ENCODE data around the gene CEP41.
A peak's percentile ranks its signal among the peaks of the same experiment; 100 is the strongest.

Gene CEP41, protein sequence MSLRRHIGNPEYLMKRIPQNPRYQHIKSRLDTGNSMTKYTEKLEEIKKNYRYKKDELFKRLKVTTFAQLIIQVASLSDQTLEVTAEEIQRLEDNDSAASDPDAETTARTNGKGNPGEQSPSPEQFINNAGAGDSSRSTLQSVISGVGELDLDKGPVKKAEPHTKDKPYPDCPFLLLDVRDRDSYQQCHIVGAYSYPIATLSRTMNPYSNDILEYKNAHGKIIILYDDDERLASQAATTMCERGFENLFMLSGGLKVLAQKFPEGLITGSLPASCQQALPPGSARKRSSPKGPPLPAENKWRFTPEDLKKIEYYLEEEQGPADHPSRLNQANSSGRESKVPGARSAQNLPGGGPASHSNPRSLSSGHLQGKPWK

DNA sequence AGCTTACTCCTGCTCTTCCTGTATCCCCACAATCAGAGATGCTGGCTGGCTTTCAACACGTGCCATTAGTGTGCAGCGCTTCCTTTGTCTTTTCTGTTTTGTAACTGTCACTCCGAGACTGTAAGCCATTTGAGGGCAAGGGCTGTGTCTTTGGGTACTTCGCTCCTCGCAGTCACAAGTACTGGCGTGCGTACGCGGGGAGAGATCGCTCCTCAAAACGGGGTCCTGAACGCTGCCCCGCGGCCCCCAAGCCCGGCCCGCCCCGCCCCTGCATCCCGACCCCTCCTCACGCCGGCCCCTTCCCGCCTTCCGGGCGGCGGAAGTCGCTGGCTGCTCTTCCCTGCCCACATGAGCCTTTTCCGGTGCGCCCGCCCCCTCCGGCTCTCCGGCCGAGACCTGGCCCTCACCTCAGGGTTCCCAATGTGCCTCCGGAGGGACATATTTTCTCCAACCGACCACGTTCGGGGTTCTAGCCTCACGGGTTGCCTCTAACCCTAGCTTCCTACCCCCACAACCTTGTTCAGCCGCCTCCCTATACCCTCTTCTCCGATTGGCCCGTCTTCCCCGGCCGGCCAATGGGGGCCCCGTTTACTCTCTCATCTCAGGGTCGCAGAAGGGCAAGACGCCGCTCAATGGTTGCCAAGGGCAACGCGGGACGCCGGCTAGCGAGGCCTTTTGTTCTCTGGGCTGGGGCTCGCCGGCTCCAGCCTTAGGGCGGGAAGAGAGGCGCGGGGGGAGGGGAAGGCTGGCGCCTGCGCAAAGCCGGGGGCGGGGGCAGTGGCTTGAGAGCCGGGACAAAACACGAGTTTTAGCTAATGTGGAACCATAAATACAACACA is at the start of gene CEP41:
Gene CEP41 (minus strand): TSS at position 490 of the 839 bp plus-strand sequence. CDS start 50 bp downstream, at position 440.
- DNase-seq (ENCODE audit: low read depth) = peak; percentile 77

DNA sequence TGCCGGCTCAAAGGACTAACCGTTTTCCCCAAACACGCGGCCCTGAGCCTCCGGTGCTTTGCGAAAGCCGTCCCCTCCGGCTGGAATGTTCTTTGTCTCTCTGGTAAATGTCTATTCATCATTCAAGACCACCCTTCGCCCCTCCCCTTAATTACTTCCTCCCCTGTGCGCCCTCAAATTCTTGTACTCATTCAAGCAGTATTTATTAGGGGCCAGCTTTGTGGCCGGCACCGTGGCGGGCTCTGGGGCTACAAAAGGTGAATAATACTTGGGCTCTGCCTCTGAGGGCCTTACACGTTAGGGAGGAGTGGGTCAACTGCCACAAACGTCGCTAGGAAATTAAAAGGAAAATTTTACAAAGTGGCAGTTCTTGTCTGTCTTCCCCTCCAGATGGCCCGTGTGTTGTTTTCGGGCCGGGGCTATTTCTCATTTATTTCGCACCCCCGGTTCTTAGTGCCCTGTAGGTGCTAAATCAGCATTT is 49.5 kb upstream of the CEP41 start:
- DNase-seq (ENCODE audit: low read depth) = no peak

DNA sequence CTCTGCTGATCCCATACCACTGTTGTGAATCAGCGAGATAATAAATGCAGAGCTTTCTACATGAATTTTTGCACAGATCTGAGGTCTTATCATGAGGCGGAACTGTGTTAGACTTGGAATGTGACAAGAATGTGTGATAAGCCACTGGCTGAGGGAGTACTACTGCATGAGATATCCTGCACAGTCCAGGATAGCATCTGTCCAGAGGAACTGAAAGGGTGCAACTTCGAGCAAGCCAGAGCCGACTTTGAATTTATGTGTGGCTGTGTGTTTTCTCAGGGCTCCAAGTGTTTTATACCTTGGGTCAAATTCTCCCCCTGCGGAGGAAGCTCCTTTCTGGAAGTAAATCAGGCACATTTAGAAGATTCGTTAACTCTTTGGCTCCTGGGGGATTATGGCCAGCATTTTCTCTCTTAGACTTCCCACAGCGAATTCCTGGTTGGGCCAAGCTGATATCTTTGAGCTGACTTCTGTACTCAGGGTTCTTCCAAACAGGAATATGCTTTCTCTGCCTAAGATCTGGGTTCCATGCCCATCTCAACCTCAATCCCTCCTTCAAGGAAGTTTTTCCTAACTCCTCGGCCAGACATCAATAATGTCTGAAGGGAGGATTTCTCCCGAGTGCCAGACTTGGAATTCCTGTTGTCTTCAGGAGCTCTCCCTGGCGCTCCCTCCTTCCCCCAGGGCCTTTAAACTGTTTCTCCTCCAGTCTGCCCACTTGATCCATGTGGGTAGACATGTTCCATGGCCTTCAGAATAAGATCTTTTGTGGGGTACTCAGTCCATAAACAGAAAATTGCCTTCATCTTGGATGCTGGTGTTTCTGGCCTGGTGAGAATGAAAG is 48.5 kb upstream of the CEP41 start:
- DNase-seq (ENCODE audit: low read depth) = no peak

DNA sequence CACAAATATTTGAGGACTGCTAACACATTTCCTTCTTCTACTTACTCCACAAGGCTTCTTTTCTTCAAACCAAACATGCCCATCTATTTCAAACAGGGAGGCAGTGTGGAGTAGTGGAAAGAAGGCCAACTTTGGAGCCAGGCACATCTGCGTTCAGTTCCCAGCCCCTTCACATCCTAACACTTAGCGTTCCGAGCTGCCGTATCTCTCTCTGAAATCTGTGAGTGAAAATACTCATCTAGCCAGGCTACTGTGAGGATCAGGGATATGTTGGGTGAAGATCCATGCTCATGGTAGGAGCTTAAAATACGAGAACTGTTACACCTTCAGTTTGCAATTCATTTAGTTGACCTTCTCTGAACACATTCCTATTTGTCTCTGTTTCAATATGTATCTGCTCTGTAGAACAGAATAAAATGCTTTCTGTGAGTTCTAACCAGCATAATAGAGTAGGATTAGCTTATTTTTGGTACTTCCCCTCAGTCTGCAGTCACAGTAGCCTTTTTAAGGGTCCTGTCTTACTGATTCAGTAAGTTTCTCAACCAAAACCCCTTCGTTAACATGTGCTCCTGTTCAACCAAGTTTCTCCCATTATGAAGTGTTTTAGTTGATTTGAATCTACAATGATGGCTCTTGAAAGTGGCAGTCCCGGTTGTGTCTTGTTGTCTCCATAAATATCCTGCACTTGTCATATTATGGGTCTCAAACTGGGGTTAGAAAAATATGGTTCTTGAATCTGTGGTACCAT is 47.8 kb upstream of the CEP41 start:
- DNase-seq (ENCODE audit: low read depth) = no peak

DNA sequence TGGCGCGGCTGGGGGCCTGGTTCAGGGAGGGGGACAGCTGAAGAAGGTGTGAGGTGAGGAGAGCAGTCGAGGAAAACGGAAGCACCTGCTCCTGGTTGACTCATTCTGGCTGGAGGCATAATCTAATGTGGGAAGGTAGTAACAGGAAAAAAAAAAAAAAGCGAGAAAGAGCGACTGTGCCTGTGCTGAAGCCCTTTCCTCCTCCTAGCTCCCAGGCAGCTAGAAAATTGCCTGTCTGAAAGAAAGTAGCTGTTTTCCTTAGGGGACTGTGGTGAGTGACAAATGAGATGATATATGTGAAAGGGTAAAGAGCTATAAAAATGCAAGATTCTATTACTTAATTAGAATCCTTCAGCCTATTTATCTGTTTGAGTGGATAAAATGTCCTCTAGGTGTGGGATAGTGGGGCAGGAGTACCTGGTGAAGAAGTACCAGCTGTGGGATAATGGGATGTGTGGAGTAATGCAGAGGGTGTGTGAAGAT is 46.2 kb upstream of the CEP41 start:
- DNase-seq (ENCODE audit: low read depth) = no peak

DNA sequence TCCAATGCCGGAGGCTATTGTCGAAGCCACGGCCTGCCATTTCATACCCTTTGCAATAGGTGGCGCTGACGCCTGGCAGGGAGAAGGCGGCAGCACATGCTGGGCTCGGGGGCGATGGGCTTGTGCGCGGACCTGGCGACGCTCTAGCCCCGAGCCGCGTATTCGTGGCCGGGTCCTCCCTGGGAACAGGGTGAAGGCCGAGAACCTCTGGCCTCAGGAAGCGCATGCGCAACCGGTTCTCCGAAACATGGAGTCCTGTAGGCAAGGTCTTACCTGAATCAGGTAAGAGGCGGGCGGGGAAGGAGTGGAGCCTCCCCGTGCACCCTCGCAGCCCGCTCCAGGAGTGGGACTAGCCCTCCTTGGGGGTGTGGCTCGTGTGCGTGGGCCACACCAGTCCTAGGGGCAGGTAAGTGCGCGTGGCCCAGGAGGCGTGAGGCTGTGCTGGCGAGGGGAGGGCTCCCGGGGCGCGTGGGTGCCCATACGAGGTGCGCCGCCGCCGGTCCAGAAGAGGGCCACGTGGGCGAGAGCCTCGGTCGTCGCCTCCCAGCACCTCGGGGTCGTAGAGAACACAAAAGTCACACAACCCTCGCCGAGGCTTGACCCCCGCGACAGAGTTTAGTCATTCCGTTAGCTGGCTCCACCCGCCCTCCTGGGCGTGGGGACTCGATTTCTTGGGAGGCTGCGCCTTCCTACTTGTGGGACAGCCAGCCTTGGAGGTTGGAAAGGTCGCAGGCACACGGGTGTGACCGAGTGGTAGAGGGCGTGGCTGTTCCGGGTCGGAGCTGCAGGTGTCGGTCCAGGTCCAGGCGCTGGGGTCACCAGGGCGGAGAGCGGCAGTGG is 45.5 kb upstream of the CEP41 start:
- DNase-seq (ENCODE audit: low read depth) = no peak

DNA sequence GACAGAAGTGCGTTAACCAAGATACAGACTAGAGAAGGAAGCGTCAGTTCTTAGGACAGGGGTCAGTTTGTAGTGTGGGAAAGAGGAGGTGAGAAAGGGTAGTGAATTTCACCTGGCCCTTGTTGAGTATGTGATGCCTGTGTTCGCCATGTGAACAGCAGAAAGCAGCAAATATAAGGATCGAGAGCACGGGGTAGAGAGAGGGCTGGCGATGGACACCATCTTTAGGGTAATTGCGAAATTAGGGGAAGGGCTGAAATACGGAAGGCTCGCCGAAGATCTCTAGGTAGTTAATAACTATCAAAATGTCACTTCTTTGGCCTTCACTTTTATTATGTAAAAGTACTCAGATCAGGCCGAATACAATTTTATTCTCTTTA is 44.9 kb upstream of the CEP41 start:
- DNase-seq (ENCODE audit: low read depth) = no peak

DNA sequence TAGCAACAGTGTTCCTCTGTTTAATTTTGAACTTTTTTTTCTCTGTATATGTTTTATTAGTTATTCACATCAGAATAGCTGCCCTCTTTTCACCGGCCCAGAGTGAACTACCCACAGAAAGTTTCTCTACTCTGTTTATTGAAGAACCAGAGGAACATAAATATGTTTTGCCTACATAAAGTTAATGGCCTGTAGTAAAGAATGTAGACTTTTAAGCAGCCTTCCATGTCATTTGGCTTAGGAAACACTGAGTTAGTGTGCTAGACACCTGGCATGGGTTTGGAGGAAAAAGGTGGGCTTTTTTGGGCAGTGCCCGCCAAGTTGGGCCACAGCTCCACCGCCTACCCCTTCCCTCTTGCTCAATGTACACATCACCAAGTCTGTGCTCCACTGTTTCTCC is 42.2 kb upstream of the CEP41 start:
- no peak for DNase-seq (ENCODE audit: low read depth)

DNA sequence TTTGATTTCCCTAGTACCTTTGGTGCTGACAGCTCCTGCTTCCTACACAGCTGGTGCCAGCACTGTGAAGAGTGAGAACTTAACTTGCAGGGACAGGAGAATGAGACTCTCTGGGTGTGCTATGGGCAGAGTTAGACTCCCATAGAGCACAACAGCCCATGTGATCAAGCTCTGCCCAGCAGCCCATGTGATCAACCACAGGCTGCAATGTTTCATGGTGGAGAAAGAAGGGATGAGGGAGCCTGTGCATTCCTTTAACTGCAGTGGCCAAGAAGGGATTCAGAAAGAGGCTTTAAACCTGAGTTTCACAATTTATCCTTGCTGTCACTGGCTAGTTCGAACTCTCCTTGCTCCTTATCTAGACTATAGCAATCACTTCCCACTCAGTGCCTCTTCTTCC is 41.1 kb upstream of the CEP41 start:
- DNase-seq (ENCODE audit: low read depth) = no peak

DNA sequence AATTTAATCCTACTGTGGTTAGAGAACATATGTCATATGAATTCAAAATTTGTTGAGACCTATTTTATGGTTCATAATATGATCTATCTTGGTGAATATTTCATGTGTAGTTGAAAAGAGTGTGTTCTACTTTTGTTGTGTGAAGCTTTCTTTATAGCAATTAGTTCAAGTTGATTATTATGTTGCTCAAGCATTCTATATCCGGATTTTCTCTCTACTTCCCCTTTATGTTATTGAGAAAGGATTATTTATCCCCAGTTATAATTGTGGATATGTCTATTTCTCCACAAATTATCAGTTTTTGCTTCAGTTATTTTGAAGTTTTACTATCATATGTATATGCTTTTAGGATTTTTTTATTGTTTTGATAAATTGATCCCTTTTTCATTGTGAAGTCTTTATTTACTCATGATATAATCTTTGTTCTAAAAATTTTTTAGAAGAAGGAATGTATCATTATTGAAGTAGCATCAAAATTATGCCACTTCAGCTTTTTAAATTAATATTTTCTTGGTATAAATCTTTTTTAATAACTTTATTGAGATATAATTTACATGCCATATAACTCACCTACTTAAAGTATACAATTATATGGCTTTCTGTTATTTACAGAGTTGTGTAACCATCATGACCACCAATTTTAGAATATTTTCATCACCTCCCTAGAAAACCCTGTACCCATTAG is 39.0 kb upstream of the CEP41 start:
- no peak for DNase-seq (ENCODE audit: low read depth)

DNA sequence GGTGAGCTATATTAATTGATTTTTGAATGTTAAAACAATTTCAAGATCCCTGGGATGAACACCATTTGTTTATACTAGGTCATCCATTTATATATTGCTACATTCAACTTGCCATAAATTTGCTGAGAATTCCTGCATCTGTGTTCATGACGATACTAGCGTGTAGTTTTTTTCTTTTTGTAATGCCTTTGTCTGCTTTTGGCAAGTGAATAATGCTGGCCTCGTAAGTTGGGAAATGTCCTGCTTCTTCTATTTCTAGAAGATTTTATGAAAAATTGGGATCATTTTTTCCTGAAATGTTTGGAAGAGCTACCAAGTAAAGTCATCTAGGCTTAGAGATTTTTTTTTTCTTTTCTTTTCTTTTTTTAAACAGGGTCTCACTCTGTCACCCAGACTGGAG is 38.2 kb upstream of the CEP41 start:
- no peak for DNase-seq (ENCODE audit: low read depth)

DNA sequence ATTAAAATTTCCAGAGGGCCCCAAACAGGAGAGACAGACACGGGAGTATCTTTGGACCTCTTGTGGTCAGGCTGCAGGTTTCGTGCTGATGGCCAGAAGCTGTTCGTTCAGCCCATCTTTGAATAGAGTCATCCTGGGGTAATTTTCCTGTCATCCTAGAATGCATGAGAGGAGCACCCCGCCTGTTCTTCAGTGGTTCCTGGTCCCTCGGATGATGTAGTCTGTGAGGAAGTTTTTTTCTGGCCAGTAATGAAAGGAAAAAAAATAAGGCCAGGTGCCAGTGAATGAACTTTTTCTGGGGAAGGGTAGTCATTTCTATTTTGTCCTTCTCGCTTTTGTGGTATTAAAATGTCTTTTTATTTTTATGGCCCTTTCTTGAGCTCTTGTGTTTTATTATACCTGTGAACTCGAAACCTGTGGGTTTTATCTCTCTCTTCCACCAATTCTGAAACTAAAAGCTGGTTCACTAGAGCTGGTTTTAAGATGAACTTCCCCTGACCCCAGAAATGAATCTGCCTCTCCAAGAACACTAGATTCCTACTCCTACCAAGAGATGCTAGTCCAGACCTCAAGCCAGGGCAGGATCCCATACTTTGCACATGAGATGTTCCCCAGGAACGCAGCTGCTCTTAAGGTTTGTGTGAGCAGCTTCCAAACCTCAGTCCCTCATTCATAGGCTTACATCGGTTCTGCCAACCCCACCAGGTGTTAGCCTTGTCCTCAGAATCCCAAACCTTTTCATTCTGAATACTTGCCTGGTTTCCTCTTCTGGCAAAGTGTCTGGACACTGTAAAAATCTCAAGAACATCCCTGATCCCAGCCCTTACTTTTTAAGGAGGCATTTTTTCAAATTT is 35.7 kb upstream of the CEP41 start:
- DNase-seq (ENCODE audit: low read depth) = no peak

DNA sequence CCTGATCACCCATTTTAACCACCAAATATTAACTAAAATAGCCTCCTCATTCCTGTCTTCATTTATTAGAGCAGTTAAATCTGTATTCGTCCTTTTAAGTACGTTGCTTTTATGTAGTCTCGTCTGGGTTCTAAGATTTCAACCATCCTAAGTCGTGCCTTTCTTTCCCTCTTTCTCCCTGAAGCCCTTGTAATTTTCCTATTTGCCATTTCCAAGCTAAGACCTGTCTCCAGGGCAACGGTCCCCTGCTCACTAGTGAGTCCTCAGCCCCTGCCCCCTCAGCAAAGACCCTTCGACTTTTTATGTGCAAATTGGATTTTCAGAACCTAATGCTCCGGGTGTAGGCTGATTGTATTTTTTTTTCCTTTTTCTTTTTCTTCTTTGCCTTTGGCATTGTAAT is 35.0 kb upstream of the CEP41 start:
- no peak for DNase-seq (ENCODE audit: low read depth)

DNA sequence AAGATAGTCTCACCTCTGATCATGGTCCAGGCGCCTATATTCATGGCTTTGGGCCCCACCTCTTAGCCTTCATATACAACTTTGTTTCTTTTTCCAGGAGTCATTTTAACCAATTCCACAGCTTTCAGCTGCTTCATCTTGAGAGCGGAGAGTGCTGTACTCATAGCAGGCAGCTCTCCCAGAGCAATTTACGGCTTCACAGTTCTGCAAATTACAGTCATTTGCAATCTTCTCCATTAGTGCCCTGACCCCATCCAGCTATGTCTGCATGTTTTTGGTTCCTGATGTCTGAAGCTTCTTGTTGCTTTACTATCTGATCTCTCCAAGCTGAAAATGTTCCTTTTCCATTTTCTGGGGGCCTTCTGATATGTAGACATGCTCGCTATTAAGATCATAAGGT is 33.1 kb upstream of the CEP41 start:
- no peak for DNase-seq (ENCODE audit: low read depth)

DNA sequence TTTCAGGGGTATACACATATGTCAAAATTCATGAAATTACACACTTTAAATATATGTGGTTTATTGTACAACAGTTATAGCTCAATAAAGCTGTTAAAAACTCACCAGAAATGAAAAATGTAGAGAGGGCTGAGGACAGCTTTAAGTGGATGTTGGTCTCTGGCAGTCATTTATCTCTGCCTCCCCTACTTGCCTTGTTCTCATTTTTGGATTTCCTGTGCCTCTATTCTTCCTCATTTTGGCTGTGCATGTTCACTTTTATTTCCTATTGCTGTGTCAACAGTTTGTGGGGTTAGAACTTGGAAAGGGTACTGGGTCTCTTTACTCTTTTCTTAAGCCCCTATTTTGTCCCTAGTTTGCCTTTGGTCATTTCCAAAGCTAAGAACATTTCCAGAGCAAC is 32.5 kb upstream of the CEP41 start:
- no peak for DNase-seq (ENCODE audit: low read depth)

DNA sequence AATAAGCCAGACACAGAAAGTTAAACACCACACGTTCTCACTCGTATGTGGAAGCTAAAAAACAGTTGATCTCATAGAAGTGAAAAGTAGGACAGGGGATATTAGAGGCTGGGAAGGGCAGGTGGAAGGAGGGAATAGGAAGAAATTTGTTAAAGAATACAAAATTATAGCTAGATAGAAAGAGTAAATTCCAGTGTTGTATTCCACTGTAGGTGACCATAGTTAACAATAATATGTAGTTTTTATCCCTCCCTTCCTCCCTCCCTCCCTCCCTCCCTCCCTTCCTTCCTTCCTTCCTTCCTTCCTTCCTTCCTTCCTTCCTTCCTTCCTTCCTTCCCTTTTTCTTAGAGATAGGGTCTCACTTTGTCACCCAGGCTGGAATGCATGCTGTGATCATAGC is 31.2 kb upstream of the CEP41 start:
- no peak for DNase-seq (ENCODE audit: low read depth)

DNA sequence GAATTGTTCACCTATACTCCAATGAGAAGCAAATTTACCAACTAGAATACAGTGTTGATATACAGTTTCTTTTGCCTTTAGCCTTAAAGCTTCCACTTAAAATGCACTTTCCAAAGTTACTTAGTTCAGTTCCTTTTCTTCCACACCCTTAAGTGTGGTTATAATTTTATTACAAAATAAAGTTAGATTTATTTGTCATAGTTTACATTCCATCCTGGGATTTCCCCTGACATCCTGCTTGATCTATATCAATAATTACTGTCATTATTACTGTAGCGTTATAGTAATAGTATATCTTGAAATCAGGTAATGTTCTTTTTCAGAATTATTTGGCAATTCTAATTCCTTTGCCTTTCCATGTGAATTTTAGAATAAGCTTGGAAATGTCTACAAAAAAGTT is 27.8 kb upstream of the CEP41 start:
- no peak for DNase-seq (ENCODE audit: low read depth)

DNA sequence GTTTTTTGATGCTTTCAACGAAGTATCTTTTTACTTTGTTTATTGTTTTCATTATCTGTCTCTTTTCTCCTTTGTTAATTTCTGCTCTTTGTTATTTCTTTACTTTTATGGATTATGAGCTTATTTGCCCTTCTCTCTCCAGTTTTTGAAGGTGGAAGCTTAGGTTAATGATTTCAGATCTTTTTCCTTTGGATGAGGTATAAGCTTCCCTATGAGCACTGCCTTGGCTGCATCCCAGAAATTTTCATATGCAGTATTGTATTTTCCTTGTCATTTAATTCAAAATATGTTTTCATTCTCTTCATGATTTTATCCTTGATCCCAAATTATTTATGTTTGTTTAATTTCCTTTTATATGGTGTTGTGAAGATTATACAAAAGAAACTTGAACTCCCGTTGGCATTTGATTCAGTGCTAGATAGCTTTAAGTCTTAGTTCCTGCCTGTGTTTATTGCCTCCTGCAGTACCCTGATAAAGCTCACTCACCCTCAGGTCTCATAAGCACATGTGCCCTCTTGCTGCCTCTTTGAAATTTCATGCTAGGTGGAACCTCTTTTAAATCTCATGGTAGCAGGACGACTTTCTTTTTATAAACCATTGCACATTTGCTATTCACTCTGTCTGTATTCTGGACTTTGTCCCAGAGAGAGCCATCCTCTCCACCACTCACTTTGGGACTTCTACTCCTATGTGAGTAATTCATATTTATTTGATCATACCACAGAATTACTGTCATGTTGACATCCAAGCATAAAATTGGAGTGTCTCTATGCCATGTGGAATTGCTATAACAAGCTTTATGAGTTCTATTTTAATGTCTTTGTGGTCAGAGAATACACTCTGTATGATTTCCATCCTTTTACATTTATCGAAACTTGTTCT is 23.0 kb upstream of the CEP41 start:
- DNase-seq (ENCODE audit: low read depth) = no peak

Measured in stimulated activated CD8-positive, alpha-beta memory T cell treated with anti-CD3 and anti-CD28 coated beads, Interleukin-15, amount 100 ng/mL, for 24 hours (primary cell).